Fibroblast of lung (primary cell): Measurements from ENCODE around the gene SEMA7A.

Experiments used
- EZH2 ChIP-seq: IDR thresholded peaks from 2 replicates; pipeline ENCODE4 v1.5.1; 2012; ENCODE audit warnings: low read length, control low read depth, mild to moderate bottlenecking; ENCODE audit errors: missing control alignments
- TF ChIP-seq, protein P1 (sequence below), 2 donors: IDR thresholded peaks in 1 of 2; conservative IDR thresholded peaks in 1 of 2; 1 replicate in 1 of 2; 2 replicates in 1 of 2; pipeline ENCODE4 v1.5.1; 2011 to 2012; ENCODE audit warnings: low read length in 2 of 2, control low read depth in 1 of 2, inconsistent platforms in 1 of 2, low read depth in 1 of 2, mild to moderate bottlenecking in 1 of 2

DNA sequence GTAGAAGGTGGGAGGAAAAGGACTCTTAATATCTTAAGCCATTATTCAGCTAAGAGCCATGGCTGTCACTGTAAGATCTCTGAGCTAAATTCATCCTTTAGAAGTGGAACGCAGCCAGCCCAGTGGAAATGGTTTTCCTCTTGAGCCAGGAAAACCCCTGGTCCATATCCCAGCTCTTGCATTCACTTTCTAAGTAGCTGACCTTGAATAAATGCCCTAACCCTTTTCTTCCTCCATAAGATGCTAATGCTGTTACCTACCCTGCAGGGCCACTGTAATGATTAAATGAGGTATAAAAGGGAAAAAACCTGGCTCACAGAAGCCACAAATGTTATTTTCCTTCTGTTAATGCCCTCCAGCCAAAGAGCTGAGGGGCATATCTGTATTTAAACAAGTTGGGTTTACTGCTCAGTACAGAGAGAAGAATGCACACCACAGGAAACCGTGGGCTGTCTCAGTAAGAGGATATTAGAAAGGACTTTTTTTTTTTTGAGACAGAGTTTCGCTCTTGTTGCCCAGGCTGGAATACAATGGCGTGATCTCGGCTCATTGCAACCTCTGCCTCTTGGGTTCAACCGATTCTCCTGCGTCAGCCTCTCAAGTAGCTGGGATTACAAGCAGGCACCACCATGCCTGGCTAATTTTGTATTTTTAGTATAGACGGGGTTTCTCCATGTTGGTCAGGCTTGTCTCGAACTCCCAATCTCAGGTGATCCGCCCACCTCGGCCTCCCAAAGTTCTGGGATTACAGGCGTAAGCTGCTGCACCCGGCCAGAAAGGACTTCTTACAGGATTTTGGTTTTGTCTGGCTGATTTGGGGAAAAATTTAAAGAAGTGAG is 20.4 kb upstream of the SEMA7A start:
- TF ChIP-seq, protein P1, sequence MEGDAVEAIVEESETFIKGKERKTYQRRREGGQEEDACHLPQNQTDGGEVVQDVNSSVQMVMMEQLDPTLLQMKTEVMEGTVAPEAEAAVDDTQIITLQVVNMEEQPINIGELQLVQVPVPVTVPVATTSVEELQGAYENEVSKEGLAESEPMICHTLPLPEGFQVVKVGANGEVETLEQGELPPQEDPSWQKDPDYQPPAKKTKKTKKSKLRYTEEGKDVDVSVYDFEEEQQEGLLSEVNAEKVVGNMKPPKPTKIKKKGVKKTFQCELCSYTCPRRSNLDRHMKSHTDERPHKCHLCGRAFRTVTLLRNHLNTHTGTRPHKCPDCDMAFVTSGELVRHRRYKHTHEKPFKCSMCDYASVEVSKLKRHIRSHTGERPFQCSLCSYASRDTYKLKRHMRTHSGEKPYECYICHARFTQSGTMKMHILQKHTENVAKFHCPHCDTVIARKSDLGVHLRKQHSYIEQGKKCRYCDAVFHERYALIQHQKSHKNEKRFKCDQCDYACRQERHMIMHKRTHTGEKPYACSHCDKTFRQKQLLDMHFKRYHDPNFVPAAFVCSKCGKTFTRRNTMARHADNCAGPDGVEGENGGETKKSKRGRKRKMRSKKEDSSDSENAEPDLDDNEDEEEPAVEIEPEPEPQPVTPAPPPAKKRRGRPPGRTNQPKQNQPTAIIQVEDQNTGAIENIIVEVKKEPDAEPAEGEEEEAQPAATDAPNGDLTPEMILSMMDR (conservative IDR thresholded peaks at IDR 0.05 in 1 of 2, IDR thresholded peaks at IDR 0.05 in 1 of 2; ENCODE audit: low read depth in 1 of 2, low read length in 2 of 2), result no peak
- TF ChIP-seq EZH2, result no peak
